GM12874 (cell line): ENCODE results near the gene RABGAP1L.

ENCODE experiments used
- CTCF ChIP-seq: IDR thresholded peaks from 2 replicates; pipeline ENCODE4 v1.5.1; 2011; ENCODE audit warnings: low read depth, mild to moderate bottlenecking, control low read depth, low read length, moderate library complexity; ENCODE audit not compliant: insufficient read depth

Gene RABGAP1L

GRCh38 chr1:174797398-174797797 is 638.1 kb downstream of the RABGAP1L start:
- TF ChIP-seq CTCF = no peak

GRCh38 chr1:174799136-174799479 is 639.8 kb downstream of the RABGAP1L start:
- TF ChIP-seq CTCF = no peak

GRCh38 chr1:174800216-174800851 is 641.0 kb downstream of the RABGAP1L start:
- TF ChIP-seq CTCF = no peak

GRCh38 chr1:174800876-174801275 is 641.6 kb downstream of the RABGAP1L start:
- no peak for TF ChIP-seq CTCF

GRCh38 chr1:174809755-174810280 is 650.5 kb downstream of the RABGAP1L start:
- TF ChIP-seq CTCF = no peak

GRCh38 chr1:174812016-174812415 is 652.7 kb downstream of the RABGAP1L start:
- TF ChIP-seq CTCF = no peak

- TF ChIP-seq CTCF = no peak
These were observed 653.3 kb downstream of the RABGAP1L start for GRCh38 chr1:174812656-174813055.
